AG04450 (cell line): ENCODE measurements around the gene TAL2. TPM values are rescaled to one million over a fixed set of nuclear protein-coding genes. Genes with fewer than 3 reads are reported as not detected.

Experiments used
- CTCF ChIA-PET: fragments of 300-600, 350-600 bp; formaldehyde crosslinking; extraction: SDS; loops from one replicate; lab custom pipeline; 2022; ENCODE audit warnings: antibody characterized with exemption, inconsistent platforms; lab: Charles Lee
- POLR2A ChIA-PET: fragments of 350-600 bp; formaldehyde crosslinking; extraction: SDS; loops from one replicate; lab custom pipeline; 2021; ENCODE audit warnings: antibody characterized with exemption, inconsistent platforms; lab: Yijun Ruan, JAX
- DNase-seq: peaks from one replicate; pipeline ENCODE4 v3.0.0-alpha.2; 2011; ENCODE audit warnings: low read depth, low spot score
- H3K27ac ChIP-seq: one replicate; pipeline ENCODE4 v1.5.1; 2012; ENCODE audit warnings: low read depth, low read length, control low read depth
- H3K27me3 ChIP-seq: one replicate; pipeline ENCODE4 v1.6.0; 2012; ENCODE audit warnings: low read length; ENCODE audit not compliant: control insufficient read depth, insufficient read depth
- H3K4me3 ChIP-seq: 2 replicates; pipeline ENCODE4 v1.5.1; 2011; ENCODE audit warnings: mild to moderate bottlenecking, low read depth, low read length, control low read depth
- H3K9me3 ChIP-seq: 2 replicates; pipeline ENCODE4 v1.5.1; 2012; ENCODE audit warnings: low read length; ENCODE audit not compliant: control insufficient read depth, insufficient read depth
- CTCF ChIP-seq: IDR thresholded peaks from 2 replicates; pipeline ENCODE4 v1.5.1; 2011; ENCODE audit warnings: low read depth, low read length, control low read depth, inconsistent platforms
- polyA plus RNA-seq: library from polyadenylated mRNA; depleted of rRNA; stranded (reverse); fragments of >200 nt; gene quantifications from 2 replicates; pipeline ENCODE4 v1.2.3, GENCODE V29; 2011

TAL2 gene
- polyA plus RNA-seq, 1 experiment = not detected

- no peak overlapping the region for H3K27ac ChIP-seq
- CTCF ChIA-PET = interaction anchor here (0.8 to 1.6 kb wide), 2 partner anchors 11 to 70 kb away, joined by 3 to 4 read pairs; no protein-coding TSS in a partner anchor
- no peaks in the 10 kb centered on the region for H3K9me3 ChIP-seq
- no peak overlapping the region for H3K4me3 ChIP-seq
- H3K27me3 ChIP-seq = peaks cover 2% of the 10 kb centered on the region
- no peak for TF ChIP-seq CTCF
- POLR2A ChIA-PET = no interaction called here
- DNase-seq = no peak
These were observed 17.2 kb downstream of the TAL2 start for GRCh38 chr9:105679257-105680022.

GRCh38 chr9:105681313-105681712 is 19.1 kb downstream of the TAL2 start:
- ChIA-PET CTCF (no interaction called here), POLR2A (interaction anchor here (0.7 kb wide), 1 partner anchor 44 kb away, joined by 4 read pairs; no protein-coding TSS in a partner anchor)
- no peak for TF ChIP-seq CTCF

GRCh38 chr9:105681724-105682123 is 19.5 kb downstream of the TAL2 start:
- Histone ChIP-seq H3K27ac (no peak overlapping the region), H3K9me3 (no peaks in the 10 kb centered on the region)
- DNase-seq = no peak

More at GRCh38 chr9:105681313-105681712, 19.1 kb downstream of the TAL2 start:
- Histone ChIP-seq H3K9me3 (no peaks in the 10 kb centered on the region), H3K27ac (no peak overlapping the region), H3K4me3 (no peak overlapping the region), H3K27me3 (no peaks in the 10 kb centered on the region)
- no peak for DNase-seq

GRCh38 chr9:105683688-105684275 is 21.5 kb downstream of the TAL2 start:
- POLR2A ChIA-PET = no interaction called here
- Histone ChIP-seq H3K27me3 (peaks cover 6% of the 10 kb centered on the region), H3K4me3 (no peak overlapping the region), H3K9me3 (no peaks in the 10 kb centered on the region), H3K27ac (no peak overlapping the region)
- CTCF ChIA-PET = no interaction called here
- no peak for TF ChIP-seq CTCF
- no peak for DNase-seq

More at GRCh38 chr9:105681724-105682123, 19.5 kb downstream of the TAL2 start:
- no peaks in the 10 kb centered on the region for H3K27me3 ChIP-seq
- TF ChIP-seq CTCF = no peak
- ChIA-PET CTCF (no interaction called here), POLR2A (interaction anchor here (0.7 kb wide), 1 partner anchor 43 kb away, joined by 4 read pairs; no protein-coding TSS in a partner anchor)
- no peak overlapping the region for H3K4me3 ChIP-seq

GRCh38 chr9:105686936-105687335 is 24.7 kb downstream of the TAL2 start:
- Histone ChIP-seq H3K27ac (no peak overlapping the region), H3K9me3 (no peaks in the 10 kb centered on the region), H3K4me3 (no peak overlapping the region), H3K27me3 (peaks cover 6% of the 10 kb centered on the region)
- ChIA-PET CTCF (interaction anchor here (0.7 to 1.7 kb wide), 2 partner anchors 9 to 48 kb away, joined by 3 to 4 read pairs; no protein-coding TSS in a partner anchor), POLR2A (no interaction called here)
- no peak for DNase-seq
- no peak for TF ChIP-seq CTCF
